ENCODE measurements around the gene SGO1. TPM values are rescaled to one million over a fixed set of nuclear protein-coding genes. Genes with fewer than 3 reads are reported as not detected.

Gene SGO1
- total and polyA plus RNA-seq, 10 donors = 1.9 to 5.7 (median 3.1) TPM

DNA sequence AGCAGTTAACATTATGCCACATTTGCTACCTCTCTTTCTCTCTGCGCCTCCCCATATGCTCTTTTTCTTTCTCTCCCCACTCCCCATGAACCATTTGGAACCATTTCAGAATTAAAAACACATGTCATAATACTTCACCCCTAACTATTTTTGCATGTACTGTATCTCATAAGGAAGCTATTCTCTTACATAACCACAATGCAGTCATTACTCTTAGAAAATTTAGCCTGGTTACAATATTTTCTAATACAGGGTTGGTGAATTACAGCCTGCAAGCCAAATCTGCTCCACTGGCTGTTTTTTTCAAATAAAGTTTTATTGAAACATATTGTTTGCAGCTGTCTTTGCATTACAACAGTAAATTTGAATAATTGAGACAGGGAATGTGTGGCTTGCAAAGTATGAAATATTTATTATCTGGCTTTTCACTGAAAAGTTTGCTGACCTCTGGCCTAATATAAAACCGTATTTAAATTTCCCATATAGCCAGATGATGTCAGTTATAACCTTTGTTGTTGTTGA, 62.8 kb downstream of the SGO1 start:
- peaks cover 0 to 28% (median 14%) of the 10 kb centered on the region in 6 donors for H3K4me1 ChIP-seq
- no peak overlapping the region for H3K27ac ChIP-seq
- TF ChIP-seq POLR2AphosphoS5 (IDR thresholded peaks at IDR 0.05) (no peak), POLR2A (IDR thresholded peaks at IDR 0.05) (no peak)
- TF ChIP-seq, protein P1, sequence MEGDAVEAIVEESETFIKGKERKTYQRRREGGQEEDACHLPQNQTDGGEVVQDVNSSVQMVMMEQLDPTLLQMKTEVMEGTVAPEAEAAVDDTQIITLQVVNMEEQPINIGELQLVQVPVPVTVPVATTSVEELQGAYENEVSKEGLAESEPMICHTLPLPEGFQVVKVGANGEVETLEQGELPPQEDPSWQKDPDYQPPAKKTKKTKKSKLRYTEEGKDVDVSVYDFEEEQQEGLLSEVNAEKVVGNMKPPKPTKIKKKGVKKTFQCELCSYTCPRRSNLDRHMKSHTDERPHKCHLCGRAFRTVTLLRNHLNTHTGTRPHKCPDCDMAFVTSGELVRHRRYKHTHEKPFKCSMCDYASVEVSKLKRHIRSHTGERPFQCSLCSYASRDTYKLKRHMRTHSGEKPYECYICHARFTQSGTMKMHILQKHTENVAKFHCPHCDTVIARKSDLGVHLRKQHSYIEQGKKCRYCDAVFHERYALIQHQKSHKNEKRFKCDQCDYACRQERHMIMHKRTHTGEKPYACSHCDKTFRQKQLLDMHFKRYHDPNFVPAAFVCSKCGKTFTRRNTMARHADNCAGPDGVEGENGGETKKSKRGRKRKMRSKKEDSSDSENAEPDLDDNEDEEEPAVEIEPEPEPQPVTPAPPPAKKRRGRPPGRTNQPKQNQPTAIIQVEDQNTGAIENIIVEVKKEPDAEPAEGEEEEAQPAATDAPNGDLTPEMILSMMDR (IDR thresholded peaks at IDR 0.05 in 8 of 11, conservative IDR thresholded peaks at IDR 0.05 in 3 of 11) = no peak
- H3K4me3 ChIP-seq = no peak overlapping the region
- DNase-seq = no peak
- peaks cover 0 to 99% (median 50%) of the 10 kb centered on the region in 6 donors for H3K36me3 ChIP-seq
- H3K27me3 ChIP-seq (replicated peaks in 1 of 7) = no peaks in the 10 kb centered on the region
- intact Hi-C loops (cut with DNase I; ENCODE audit: low total_unique reads) = no loop called here
- WGBS, 5 donors = 94 to 100% (median 95%) methylated on average over 2 of the region's 2 CpGs
- H3K9me3 ChIP-seq = no peaks in the 10 kb centered on the region

DNA sequence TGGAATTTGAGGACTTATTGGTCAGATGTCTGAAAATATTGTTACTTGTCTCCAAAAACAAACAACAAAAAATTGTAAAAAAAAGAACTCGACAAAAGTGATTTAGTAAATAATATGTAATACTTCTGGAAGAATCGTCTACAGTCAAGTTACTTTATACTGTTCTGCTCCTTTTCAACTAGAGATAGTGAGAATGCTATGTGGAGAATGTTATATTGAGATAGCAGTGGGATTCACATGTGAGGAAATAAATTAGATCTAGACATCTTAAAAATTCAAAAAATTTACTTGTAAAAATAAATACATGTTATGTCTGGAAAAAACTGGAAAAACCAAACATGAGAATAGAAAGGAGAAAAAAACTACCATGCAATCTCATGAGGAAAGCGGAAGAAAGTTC, 64.9 kb downstream of the SGO1 start:
- Histone ChIP-seq H3K9me3 (no peaks in the 10 kb centered on the region), H3K36me3 (peaks cover 2 to 96% (median 51%) of the 10 kb centered on the region in 6 donors), H3K4me3 (no peak overlapping the region), H3K27me3 (replicated peaks in 1 of 7) (no peaks in the 10 kb centered on the region), H3K27ac (no peak overlapping the region), H3K4me1 (peaks cover 0 to 11% (median 5%) of the 10 kb centered on the region in 6 donors)
- TF ChIP-seq, protein P1 (IDR thresholded peaks at IDR 0.05 in 8 of 11, conservative IDR thresholded peaks at IDR 0.05 in 3 of 11) = no peak
- TF ChIP-seq POLR2AphosphoS5 (IDR thresholded peaks at IDR 0.05) (no peak), POLR2A (IDR thresholded peaks at IDR 0.05) (no peak)
- DNase-seq = no peak
- intact Hi-C loops (cut with DNase I; ENCODE audit: low total_unique reads) = no loop called here
- 90 to 98% (median 94%) methylated on average over 3 of the region's 3 CpGs for WGBS, 5 donors

Small RNA genes within 50 kb of the gene (microRNA-seq; reads per million reads assigned to microRNA genes)
- gene MIR3135A = 0 to 0.36 (median 0.28) reads per million in 3 donors

Small RNA genes within 50 kb of the gene (small RNA-seq; reads per million reads assigned to genes)
- 0 reads per million in 4 donors for gene MIR3135A

Other genes starting within 250 kb of the SGO1 start
- 10 to 100 TPM; 58.5 to 83.1 (median 64.3) TPM for gene RAB5A, start 239.1 kb downstream of the SGO1 start, total RNA-seq
- gene RAB5A, start 239.1 kb downstream of the SGO1 start, polyA plus RNA-seq = 10 to 100 TPM; 17.6 to 24.0 (median 20.8) TPM
- not detected for gene PP2D1, start 173.9 kb downstream of the SGO1 start, total RNA-seq
- not detected for gene PP2D1, start 173.9 kb downstream of the SGO1 start, polyA plus RNA-seq
- gene KAT2B, start 145.8 kb downstream of the SGO1 start, total RNA-seq = 10 to 100 TPM; 39.1 to 64.3 (median 58.0) TPM
- 10 to 100 TPM; 13.6 to 17.6 (median 14.9) TPM for gene KAT2B, start 145.8 kb downstream of the SGO1 start, polyA plus RNA-seq